ENCODE data around the gene ANTXR1.

GRCh38 chr2:69067866-69068265, 54.9 kb downstream of the ANTXR1 start:
- TF ChIP-seq CTCF (optimal IDR thresholded peaks at IDR 0.05 in 1 of 3, IDR thresholded peaks at IDR 0.05 in 1 of 3, conservative IDR thresholded peaks at IDR 0.05 in 1 of 3; ENCODE audit: extremely low read depth in 1 of 3, insufficient read depth in 2 of 3, low read length in 3 of 3) (no peak), EZH2 (IDR thresholded peaks at IDR 0.05; ENCODE audit: low read length) (no peak)

Data from keratinocyte (primary cell).